Measurements from ENCODE around the gene GKN2. TPM values are rescaled to one million over a fixed set of nuclear protein-coding genes. Genes with fewer than 3 reads are reported as not detected.

The GKN2 gene, protein sequence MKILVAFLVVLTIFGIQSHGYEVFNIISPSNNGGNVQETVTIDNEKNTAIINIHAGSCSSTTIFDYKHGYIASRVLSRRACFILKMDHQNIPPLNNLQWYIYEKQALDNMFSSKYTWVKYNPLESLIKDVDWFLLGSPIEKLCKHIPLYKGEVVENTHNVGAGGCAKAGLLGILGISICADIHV
- polyA plus RNA-seq (ENCODE audit: insufficient read length in 12 of 12), result not detected
- long read RNA-seq, donor 1, result 0 reads
- long read RNA-seq, donor 2, partial matches to known transcripts, result 0 of 1 reads
- long read RNA-seq, donor 2, other reads (novel, unspliced or antisense), result 0 of 1 reads
- long read RNA-seq, donor 3, result 0 reads
- long read RNA-seq, donor 4, result 0 reads
- long read RNA-seq, donor 5, result 0 reads
- long read RNA-seq, donor 6, result 0 reads
- long read RNA-seq, donor 7, result 0 reads
- long read RNA-seq, donor 8, result 0 reads
- long read RNA-seq, donor 9, result 0 reads
- long read RNA-seq, donor 10, result 0 reads
- long read RNA-seq, donor 11, result 0 reads

DNA sequence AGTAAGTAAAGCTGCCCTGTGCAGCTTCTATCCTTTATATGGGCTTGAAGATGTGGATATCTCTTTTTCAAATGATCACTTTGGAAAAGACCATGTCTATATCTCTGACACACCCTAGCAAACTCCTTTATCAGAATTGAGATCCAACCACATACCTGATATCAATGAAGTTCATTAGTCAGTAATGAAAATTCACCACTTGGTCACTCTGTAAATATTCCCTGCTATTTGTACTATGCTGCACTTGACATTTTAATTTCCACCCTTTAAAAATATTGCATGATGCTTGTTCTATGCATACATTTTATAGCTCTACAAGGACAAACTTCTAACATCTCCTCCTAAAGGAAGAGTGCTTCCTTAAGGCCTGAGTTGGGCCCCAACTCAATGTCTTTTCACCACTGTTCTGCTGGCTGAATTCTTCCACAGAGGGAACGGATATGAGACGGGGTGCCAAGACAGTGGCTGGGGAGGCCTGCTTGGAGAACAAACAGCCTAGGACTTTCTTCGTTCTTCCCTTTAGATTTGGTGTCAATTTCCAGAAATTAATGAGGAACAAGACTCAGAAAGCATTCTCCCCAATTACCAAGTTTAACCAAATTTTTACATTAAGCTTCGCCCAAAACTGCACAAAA is at the start of gene GKN2:
TSS of gene GKN2 (minus strand) at position 7 of the 635 bp plus-strand sequence. CDS start 32 bp downstream, outside the sequence.
- DNase-seq, result no peak

DNA sequence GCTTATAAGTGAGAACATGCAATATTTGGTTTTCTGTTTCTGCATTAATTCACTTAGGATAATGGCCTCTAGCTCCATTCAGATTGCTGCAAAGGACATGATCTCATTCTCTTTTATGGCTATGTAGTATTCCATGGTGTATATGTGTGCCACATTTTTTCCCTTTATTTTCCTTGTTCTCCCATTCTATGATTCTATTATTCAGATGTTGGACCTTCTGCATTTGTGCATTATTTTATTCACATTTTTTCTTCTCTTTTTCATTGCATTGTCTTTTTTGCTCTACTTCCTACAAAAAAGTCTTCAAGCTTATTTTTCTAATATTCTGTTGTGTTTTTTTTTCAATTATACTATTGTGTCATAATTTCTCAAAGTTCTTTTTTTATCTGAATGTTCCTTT is 49.2 kb upstream of the GKN2 start:
- no peak for DNase-seq

DNA sequence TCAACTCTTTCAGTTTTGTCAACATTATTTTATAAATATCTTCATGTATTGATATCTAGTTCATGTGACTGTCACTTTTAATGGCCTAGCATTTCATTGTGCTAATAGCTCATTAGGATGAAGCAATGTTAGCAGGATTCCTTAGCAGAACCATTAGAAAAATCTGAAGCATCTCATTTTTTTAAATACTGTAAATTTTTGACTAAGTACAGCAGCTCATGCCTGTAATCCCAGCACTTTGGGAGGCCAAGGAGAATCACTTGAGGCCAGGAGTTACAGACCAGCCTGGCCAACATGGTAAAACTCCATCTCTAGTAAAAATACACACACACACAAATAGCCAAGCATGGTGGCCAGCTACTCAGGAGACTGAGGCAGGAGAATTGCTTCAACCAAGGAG is 44.7 kb upstream of the GKN2 start:
- DNase-seq, result no peak

DNA sequence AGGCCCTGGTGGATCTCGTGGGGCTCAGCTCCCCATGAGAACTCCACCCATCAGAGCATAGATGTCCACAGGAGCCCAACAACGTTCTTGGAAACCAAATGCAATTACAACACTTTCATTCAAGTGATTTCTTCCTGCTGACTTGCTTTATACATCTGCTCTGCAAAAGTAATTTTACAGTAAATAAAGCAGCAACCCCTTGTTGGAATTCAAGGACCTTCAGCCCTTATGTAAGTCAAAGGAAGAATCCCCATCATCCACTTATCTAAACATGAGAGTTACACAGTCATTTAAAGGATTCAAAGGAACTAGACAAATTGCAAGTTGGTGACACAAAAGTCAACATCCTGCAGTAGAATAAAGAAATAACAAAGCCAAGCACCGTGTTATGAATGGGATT is 43.2 kb upstream of the GKN2 start:
- no peak for DNase-seq

DNA sequence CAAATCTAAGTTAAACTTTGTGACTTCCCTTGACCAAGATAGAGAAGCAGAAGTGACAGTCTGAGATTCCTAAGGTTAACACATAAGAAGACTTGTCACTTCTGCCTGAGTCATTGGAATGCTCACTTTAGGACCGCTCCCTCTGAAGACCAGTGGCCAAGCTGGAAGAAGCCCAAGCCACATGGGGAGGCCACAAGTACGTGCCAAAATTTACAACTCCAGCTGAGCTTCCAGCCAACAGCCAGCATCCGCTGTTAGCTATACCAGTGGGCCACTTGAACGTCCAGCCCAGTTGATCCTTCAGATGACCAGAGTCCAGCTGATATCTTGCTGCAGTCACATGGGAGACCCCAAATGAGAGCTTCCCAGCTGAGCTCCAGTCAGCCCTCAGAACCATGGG is 42.2 kb upstream of the GKN2 start:
- no peak for DNase-seq

DNA sequence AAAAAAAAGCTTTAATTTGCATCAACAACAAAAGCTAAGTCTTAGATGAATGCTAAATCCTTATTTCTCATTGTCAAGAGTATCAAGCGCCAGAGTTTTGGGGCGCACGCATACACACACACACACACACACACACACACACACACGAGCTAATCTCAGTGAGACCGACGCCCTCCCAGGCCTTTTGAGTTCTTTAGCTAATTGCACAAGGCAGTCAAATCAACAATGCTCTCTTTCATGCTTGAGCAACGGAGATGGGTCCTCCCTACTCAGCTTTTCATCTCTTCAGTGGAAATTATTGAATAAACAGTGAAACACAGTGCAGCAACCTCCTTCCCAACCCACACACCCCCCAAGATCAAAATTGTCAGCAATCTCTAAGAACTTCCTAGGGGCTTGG is 41.0 kb upstream of the GKN2 start:
- no peak for DNase-seq

DNA sequence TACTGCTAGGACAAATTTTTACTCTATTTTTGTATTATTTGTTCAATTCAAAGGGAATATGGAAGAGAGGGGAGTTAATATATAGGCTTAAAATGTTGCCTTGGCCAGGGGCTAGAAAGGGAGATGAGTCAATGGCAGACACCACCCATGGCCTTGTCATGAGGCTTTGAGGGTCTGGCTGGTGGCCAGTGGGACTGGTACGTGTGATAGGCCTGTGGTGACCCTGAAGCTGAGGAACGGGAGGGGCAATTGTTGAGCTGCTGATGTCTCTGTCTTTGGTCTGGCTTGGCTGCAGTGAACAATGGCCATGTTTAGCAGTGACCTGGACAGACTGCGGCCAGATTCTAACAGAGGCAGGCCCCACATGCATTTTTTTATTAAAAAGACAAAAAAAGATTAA is 40.2 kb upstream of the GKN2 start:
- DNase-seq, result no peak

DNA sequence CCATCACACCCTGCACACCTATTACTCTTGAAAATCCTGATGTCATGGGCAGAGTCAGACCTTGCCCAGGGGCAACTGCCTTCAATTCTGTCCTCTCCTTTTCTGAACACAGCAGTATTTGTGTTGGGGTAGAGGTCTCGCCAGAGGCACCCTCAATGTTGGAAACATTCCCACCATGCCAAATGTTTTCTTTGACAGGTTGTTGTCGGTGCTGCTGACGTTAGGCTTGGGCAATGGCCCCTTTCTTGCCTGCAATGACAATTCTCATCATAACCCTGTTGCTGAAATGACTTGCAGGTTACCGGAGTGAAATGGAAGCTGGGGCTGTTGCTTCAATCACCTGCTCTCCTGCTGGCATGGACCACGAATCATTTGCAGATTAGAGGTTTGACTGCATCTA is 39.6 kb upstream of the GKN2 start:
- DNase-seq, result no peak

DNA sequence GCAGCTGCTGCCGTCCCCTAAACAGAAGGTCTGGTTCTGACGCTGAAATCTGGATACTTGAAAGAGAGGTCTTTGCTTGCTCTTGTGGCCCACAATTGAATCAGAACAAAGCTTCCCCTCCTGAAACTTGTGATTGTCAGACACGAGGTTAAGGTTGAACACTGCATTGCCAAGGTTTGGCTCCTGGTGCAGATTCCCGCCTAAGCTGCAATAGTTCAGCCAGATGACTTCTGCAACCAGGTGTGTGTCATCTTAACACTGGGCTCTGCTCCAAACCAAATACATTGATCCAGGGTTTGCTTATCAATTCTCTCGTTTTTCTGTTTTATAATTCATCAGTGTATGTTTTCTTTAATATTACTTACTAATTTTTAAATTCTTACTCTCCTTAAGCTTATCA is 36.3 kb upstream of the GKN2 start:
- DNase-seq, result no peak

DNA sequence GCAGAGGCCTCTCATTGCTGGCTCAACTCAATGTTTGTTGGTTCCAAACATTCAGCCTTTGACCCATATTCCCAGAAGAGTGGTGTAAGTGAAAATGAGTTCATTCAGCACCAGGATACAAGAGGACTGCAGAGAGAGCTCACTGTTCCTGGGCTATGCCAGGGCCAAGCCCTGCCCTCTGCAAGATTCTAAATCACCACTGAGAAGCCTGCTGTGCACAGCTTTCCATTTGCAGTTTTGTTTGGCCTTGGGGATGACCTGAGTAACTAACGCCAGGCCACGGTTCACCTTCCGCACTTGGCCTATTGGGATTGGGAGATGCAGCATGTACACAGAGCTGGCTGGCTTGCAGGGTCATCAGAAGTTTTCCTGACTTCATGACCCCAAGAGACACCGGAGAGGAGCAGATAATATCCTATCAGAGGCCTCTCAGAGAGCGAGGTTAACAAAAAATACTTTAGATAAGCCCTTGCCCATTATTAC is 34.4 kb upstream of the GKN2 start:
- no peak for DNase-seq

DNA sequence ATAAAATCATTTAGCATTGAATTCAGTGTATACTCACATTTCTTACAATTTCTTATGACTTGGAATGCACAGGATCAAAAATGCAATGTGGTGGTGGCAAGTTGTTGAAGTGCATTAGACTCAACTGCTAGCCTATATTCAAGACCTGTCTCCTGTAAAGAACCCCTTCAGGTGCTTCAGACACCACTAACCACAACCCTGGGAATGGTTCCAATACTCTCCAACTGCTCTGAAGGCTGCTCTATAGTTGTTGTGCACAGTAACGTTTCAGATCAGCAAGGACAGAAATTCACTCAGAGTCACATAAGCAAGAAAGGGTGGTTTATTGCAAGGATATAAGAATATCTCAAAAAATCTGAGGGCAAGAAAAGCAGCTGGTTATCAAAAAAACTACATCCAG is 28.3 kb upstream of the GKN2 start:
- no peak for DNase-seq

DNA sequence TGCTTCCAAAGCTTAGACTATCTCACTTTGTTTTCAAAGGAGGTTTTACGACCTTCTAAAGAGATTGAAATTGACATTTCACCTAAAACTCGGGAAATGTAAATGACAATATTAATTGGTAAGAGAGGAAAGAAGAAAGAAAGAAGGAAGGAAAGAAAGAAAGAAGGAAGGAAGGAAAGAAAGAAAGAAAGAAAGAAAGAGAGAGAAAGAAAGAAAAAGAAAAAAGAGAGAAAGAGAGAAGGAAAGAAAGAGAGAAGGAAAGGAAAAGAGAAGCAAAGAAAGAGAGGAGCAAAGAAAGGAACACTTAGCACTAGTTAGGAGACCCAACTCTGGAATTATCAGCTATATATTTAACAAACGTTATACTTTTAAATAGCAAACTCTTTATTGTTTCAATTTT is 25.4 kb upstream of the GKN2 start:
- no peak for DNase-seq

DNA sequence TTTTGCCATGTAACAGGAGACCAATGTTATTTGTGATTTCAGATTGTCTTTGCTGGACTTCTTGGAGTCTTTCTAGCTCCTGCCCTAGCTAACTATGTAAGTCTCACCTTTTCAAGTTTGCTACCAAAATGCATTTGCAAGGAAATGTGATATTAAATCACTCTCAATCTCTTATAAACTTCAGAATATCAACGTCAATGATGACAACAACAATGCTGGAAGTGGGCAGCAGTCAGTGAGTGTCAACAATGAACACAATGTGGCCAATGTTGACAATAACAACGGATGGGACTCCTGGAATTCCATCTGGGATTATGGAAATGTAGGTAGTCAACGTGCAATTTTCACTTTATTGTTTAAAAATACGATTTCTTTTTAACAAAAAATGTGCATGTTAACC is 24.8 kb upstream of the GKN2 start:
- DNase-seq, result no peak

DNA sequence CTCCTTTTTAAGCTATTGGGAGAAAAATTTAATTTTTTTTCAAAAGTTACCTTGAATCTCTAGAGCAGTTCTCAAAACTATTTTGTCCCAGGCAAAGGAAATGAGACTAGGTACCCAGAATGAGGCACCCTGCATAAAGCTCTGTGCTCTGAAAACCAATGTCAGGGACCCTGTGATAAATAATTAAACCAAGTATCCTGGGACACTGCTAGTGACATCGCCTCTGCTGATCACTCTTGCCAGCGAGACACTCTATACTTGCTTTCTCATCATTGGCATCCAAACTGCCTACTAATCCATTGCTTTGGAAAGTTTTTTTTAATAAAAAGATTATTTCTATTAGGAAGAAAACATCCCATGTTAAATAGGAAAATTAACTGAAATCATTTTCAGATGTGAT is 23.2 kb upstream of the GKN2 start:
- no peak for DNase-seq

DNA sequence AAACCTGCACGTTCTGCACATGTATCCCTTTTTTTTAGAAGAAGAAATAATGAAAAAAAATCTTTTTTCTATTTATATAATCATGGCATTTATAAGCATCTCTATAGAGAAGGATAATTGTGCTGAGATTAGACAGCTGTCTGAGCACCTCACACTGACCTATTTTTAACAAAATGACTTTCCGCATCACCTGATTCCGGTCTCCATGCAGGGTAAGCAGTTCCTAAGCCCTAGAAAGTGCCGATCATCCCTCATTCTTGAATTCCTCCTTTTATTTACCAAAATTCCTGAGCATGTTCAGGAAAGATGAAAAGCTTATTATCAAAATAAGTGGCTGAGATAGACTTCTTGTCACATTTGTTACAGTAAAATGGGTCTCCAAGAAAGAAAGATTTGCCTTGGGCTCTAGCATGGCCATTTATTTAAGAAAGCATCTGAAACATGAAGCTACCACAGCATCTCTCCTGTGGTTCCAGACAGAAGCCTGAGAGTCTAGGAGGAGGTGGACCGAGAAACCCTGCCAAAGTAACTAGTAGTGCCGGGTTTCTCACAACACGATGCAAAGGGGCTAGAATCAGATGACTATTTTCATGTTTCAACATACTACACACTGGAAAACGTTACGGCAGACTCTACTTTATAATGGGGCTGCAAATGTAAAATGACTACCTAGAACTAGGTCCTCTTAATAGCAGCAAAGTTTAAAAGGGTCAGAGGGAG is 22.4 kb upstream of the GKN2 start:
- no peak for DNase-seq

DNA sequence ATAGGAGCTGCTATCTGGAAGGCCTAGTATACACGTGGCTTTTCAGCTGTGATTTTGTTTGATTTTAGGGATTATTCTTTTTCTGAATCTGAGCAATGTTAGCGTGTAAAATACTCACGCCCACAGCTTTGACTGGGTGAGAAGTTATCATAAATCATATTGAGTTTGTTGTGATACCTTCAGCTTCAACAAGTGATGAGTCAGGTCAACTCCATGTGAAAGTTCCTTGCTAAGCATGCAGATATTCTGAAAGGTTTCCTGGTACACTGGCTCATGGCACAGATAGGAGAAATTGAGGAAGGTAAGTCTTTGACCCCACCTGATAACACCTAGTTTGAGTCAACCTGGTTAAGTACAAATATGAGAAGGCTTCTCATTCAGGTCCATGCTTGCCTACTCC is 21.6 kb upstream of the GKN2 start, which contains the start of gene GKN1:
TSS of gene GKN1 (plus strand) at position 386 of the 400 bp plus-strand sequence. CDS start 42 bp downstream, outside the sequence.
- DNase-seq, result no peak

DNA sequence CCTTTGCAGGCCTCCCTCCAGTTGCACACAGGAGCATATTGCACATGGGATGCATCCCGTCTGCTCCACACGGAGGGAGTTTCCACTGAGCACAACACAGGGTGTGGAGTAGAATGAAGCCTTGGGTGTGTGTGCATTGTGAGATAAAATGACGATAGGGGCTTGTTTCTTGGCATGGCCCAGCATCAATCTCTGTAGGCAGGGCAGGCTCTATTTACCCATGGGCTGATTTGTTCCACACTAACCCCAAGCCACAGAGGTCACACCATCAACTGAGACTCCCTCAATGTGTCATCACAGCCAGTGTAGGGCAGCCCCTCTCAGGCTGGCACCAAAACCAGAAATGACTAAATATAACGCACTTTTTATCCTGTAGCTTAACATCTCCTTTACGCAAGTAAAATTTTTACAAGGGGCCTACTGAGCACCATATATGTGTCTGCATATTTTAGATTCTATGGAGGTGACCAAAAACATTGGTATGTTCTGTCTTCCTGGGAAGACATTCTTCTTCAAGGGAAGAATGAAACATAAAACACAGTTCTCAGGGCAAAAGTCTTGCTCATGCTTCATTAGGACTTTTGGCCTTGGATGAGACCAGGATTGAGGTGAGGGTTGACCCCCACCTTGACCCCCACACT is 19.0 kb upstream of the GKN2 start:
- DNase-seq, result no peak

DNA sequence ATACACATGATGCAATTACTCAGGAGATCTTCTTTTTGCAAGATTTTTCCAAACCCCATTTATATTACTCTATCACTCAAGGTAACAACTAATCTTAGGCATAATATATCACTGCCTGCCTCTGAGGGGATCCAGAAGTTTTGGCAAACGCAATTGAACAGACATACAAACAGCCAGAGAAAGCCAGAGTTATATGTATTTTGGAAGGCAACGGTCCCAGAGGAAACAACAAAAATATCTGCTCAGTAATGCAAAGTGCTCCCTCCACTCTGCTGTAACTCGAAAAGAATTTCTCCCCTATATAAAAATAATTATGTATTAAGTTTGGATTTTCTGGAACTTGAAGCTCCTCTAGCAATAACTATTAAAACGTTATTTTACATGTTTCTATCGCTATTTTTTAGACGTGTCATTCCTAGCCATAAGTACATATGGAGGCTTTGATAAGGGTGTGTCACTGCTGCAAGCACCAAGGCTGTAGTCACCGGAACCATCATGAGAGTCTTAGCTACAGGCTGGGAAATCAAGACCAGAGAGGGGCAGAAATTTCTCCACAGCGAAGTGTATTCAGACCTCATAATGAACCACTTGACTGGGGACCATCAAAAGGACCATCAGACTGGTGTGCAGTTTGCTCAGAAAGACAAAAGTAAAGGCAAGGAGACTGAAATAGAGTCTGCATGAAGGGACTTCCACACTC is 18.0 kb upstream of the GKN2 start:
- DNase-seq, result peak; percentile 83

DNA sequence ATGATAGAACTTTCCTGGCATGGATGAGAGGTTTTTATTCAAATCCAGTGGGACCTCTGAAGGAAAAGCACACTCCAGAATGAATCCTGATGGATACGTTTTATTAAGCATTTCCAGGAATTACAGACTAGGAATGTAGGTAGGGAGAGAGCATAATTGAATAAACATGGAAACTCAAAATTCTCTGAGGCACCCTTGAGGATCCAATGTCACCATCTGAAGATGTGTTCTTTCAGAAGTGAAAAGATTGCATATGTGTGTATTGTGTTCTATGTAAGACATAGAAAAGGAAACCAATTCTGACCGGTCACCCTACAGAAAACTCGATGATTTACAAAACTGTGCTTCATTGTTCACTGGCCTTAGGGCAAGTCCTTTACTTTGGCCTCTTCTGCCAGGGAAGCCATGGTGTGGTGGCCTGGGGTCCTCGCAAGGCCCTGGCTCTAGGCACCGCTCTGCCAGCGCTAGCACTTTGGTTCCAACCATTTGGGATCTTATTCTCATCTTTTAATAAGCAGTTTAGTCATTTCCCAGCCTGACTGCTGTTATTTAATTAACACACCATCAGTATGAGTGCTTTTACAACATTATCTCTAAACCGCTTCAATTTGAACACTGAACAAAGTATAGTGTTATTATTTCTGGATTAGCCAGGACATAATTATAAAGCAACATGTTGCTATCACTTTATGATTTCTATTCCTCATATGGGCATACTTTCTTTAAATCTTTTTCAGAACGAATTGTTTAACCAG is 17.2 kb upstream of the GKN2 start:
- DNase-seq, result peak; percentile 45

DNA sequence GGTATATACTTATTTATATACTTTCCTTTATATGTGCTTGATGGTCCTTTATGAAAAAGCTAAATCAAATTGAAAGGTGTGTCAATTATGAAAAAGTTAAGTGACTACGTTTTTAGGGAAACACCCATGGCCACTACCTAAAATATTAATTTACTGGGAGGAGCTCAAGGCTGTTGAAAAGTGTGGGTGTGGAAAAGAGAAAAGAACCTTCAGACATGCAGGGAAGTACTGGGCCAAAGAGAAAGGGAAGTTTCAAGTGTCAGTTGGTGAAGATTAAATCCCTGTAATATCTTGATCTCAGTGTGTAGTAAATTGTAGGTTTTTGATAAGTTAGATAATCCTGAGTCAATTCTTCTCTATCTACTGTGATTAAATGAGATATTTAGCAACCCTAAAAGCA is 15.5 kb upstream of the GKN2 start:
- DNase-seq, result no peak

DNA sequence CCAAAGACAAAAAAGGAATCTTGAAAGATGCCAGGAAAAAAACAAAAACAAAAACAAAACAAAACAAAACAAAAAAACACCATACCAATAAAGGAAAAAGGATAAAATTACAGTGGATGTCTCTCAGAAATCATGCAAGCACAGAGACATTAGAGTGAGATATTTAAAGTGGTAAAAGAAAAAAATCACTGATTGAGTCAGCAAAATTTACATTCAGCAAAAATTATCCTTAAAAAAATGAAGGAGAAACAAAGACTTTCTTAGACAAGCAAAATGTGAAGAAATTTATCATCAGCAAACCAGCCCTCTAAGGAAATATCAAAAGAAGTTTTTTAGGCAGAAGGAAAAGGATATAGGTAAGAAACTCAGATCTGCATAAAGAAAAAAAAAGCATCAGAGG is 11.6 kb upstream of the GKN2 start:
- DNase-seq, result no peak
